Liver (tissue), 9 donors: ENCODE measurements around the gene PALLD. TPM values are rescaled to one million over a fixed set of nuclear protein-coding genes. Genes with fewer than 3 reads are reported as not detected.

ENCODE experiments used
- DNase-seq: peaks from one replicate; pipeline ENCODE4 v3.0.0-alpha.2; 2017; ENCODE audit warnings: low spot score
- H3K27ac ChIP-seq, 2 donors: one replicate each; pipeline ENCODE4 v1.7.0; 2013; ENCODE audit warnings: inconsistent platforms in 2 of 2, low read length in 2 of 2, control low read depth in 1 of 2, low read depth in 1 of 2, mild to moderate bottlenecking in 1 of 2
- H3K27me3 ChIP-seq, 4 donors: one replicate each; pipeline versions ENCODE4 v1.6.1 to v1.7.0; 2013; ENCODE audit warnings: low read length in 3 of 4, inconsistent platforms in 1 of 4, mild to moderate bottlenecking in 1 of 4, moderate library complexity in 1 of 4; ENCODE audit not compliant: control insufficient read depth in 4 of 4, insufficient read depth in 4 of 4
- H3K36me3 ChIP-seq, 4 donors: one replicate each; pipeline versions ENCODE4 v1.6.1 to v1.7.0; 2013; ENCODE audit warnings: low read length in 3 of 4, mild to moderate bottlenecking in 3 of 4, low read depth in 1 of 4, moderate library complexity in 1 of 4; ENCODE audit not compliant: control insufficient read depth in 4 of 4, insufficient read depth in 3 of 4
- H3K4me1 ChIP-seq, 4 donors: one replicate each; pipeline versions ENCODE4 v1.6.1 to v1.7.0; 2013; ENCODE audit warnings: low read length in 3 of 4, mild to moderate bottlenecking in 3 of 4, moderate library complexity in 1 of 4; ENCODE audit not compliant: control insufficient read depth in 4 of 4, insufficient read depth in 4 of 4
- H3K4me3 ChIP-seq, 3 donors: one replicate each; pipeline versions ENCODE4 v1.6.1 to v1.7.0; 2013; ENCODE audit warnings: low read length in 3 of 3, control low read depth in 1 of 3, low read depth in 1 of 3, mild to moderate bottlenecking in 1 of 3
- H3K9ac ChIP-seq, 2 donors: one replicate each; pipeline ENCODE4 v1.7.0; 2013; ENCODE audit warnings: low read length in 2 of 2, mild to moderate bottlenecking in 2 of 2, moderate library complexity in 2 of 2, control low read depth in 1 of 2, low read depth in 1 of 2
- H3K9me3 ChIP-seq, 4 donors: one replicate each; pipeline versions ENCODE4 v1.6.1 to v1.7.0; 2013; ENCODE audit warnings: low read length in 3 of 4; ENCODE audit not compliant: control insufficient read depth in 4 of 4
- FOXA1 ChIP-seq: IDR thresholded peaks from 2 replicates; pipeline ENCODE4 v1.6.1; 2016; ENCODE audit warnings: antibody characterized with exemption
- FOXA2 ChIP-seq: IDR thresholded peaks from 2 replicates; pipeline ENCODE4 v1.6.1; 2016; ENCODE audit warnings: antibody characterized with exemption
- GABPA ChIP-seq, 2 donors: IDR thresholded peaks in 1 of 2; conservative IDR thresholded peaks in 1 of 2; 2 replicates each; pipeline ENCODE4 v1.6.1; 2016; ENCODE audit warnings: antibody characterized with exemption in 2 of 2, mild to moderate bottlenecking in 1 of 2, moderate library complexity in 1 of 2
- HNF4G ChIP-seq: IDR thresholded peaks from 2 replicates; pipeline ENCODE4 v1.6.1; 2016; ENCODE audit warnings: antibody characterized with exemption
- JUND ChIP-seq, 2 donors: IDR thresholded peaks; 2 replicates each; pipeline ENCODE4 v1.6.1; 2016; ENCODE audit warnings: antibody characterized with exemption in 2 of 2
- NR2F2 ChIP-seq: IDR thresholded peaks from 2 replicates; pipeline ENCODE4 v1.6.1; 2016; ENCODE audit warnings: antibody characterized with exemption
- RAD21 ChIP-seq, 2 donors: IDR thresholded peaks; 2 replicates each; pipeline ENCODE4 v1.6.1; 2016; ENCODE audit warnings: antibody characterized with exemption in 2 of 2, mild to moderate bottlenecking in 2 of 2
- RXRA ChIP-seq, 2 donors: IDR thresholded peaks; 2 replicates each; pipeline ENCODE4 v1.6.1; 2017 to 2018; ENCODE audit warnings: antibody characterized with exemption in 2 of 2, mild to moderate bottlenecking in 1 of 2
- SP1 ChIP-seq: IDR thresholded peaks from 2 replicates; pipeline ENCODE4 v1.6.1; 2018; ENCODE audit warnings: antibody characterized with exemption, mild to moderate bottlenecking
- TAF1 ChIP-seq: conservative IDR thresholded peaks from 2 replicates; pipeline ENCODE4 v1.6.1; 2016; ENCODE audit warnings: antibody characterized with exemption, mild to moderate bottlenecking
- YY1 ChIP-seq: IDR thresholded peaks from 2 replicates; pipeline ENCODE4 v1.6.1; 2016; ENCODE audit warnings: antibody characterized with exemption, mild to moderate bottlenecking
- WGBS: extraction: QIAGEN DNeasy Blood & Tissue Kit; methylation state at CpG from one replicate; pipeline ENCODE4 v1.1.7; 2013; 5-methylcytosine and 5-hydroxymethylcytosine counted together
- polyA plus RNA-seq, 2 donors: library from polyadenylated mRNA; stranded (reverse) in 1 of 2; unstranded in 1 of 2; fragments of 200-250 nt in 1 of 2; fragments of >200 nt in 1 of 2; fragmentation: Nextera tagmentation in 1 of 2; extraction: Ambion mirVana in 1 of 2; gene quantifications; one replicate each; pipeline versions ENCODE4 v1.2.1 to v1.2.3, GENCODE V29; 2013 to 2015
- total RNA-seq, 2 donors: library from RNA; depleted of rRNA; stranded (reverse); fragments of >200 nt; gene quantifications; one replicate each; pipeline ENCODE4 v1.2.3, GENCODE V29; 2014
- TF ChIP-seq, protein P1 (sequence below): IDR thresholded peaks from 2 replicates; pipeline ENCODE4 v1.6.1; 2016; ENCODE audit warnings: antibody characterized with exemption, mild to moderate bottlenecking
- TF ChIP-seq, protein P2 (sequence below): IDR thresholded peaks from 2 replicates; pipeline ENCODE4 v1.6.1; 2016; ENCODE audit warnings: antibody characterized with exemption
- TF ChIP-seq, protein P3 (sequence below): fragments of 150-350 bp; IDR thresholded peaks from 2 replicates; pipeline ENCODE4 v1.5.1; 2017; ENCODE audit warnings: improper control_type of control experiment, low read depth, low read length; ENCODE audit not compliant: missing input control
- TF ChIP-seq, protein P4 (sequence below): IDR thresholded peaks from 2 replicates; pipeline ENCODE4 v1.6.1; 2016; ENCODE audit warnings: antibody characterized with exemption
- donor health status: healthy.
- donor health status: healthy.
- donor health status: healthy.
- donor health status: healthy.
- donor health status: healthy.

Gene PALLD
- total and polyA plus RNA-seq, 4 donors: 9.0 to 26.3 (median 14.7) TPM

DNA sequence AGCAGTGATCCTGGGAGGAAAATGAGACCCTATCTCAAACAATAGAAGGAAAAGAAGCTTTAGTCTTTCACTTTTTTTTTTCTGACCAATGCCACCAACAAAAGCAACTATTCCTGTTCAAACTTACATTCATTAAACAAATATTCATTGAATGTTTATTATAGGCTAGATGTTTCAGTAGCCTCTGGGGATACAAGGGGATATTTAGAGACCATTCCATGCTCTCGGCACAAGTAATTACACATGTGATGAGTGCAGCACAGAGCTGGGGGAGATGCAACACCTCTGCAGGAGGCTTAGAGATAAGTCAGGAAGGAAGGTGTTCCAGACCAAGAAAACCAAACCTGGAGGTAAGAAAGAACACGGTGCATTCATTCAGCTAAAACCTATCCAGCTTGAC lies 68.3 kb downstream of the PALLD start:
- no peaks in the 10 kb centered on the region for H3K36me3 ChIP-seq
- TF ChIP-seq JUND (IDR thresholded peaks at IDR 0.05): no peak
- TF ChIP-seq FOXA2: no peak
- TF ChIP-seq YY1: no peak
- TF ChIP-seq SP1: no peak
- TF ChIP-seq FOXA1: no peak
- no peak for TF ChIP-seq RXRA (IDR thresholded peaks at IDR 0.05)
- no peak for TF ChIP-seq GABPA (IDR thresholded peaks at IDR 0.05 in 1 of 2, conservative IDR thresholded peaks at IDR 0.05 in 1 of 2)
- TF ChIP-seq, protein P1, sequence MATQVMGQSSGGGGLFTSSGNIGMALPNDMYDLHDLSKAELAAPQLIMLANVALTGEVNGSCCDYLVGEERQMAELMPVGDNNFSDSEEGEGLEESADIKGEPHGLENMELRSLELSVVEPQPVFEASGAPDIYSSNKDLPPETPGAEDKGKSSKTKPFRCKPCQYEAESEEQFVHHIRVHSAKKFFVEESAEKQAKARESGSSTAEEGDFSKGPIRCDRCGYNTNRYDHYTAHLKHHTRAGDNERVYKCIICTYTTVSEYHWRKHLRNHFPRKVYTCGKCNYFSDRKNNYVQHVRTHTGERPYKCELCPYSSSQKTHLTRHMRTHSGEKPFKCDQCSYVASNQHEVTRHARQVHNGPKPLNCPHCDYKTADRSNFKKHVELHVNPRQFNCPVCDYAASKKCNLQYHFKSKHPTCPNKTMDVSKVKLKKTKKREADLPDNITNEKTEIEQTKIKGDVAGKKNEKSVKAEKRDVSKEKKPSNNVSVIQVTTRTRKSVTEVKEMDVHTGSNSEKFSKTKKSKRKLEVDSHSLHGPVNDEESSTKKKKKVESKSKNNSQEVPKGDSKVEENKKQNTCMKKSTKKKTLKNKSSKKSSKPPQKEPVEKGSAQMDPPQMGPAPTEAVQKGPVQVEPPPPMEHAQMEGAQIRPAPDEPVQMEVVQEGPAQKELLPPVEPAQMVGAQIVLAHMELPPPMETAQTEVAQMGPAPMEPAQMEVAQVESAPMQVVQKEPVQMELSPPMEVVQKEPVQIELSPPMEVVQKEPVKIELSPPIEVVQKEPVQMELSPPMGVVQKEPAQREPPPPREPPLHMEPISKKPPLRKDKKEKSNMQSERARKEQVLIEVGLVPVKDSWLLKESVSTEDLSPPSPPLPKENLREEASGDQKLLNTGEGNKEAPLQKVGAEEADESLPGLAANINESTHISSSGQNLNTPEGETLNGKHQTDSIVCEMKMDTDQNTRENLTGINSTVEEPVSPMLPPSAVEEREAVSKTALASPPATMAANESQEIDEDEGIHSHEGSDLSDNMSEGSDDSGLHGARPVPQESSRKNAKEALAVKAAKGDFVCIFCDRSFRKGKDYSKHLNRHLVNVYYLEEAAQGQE: no peak
- TF ChIP-seq, protein P2, sequence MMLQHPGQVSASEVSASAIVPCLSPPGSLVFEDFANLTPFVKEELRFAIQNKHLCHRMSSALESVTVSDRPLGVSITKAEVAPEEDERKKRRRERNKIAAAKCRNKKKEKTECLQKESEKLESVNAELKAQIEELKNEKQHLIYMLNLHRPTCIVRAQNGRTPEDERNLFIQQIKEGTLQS: no peak
- TF ChIP-seq TAF1: no peak
- no peak for TF ChIP-seq HNF4G
- TF ChIP-seq, protein P3, sequence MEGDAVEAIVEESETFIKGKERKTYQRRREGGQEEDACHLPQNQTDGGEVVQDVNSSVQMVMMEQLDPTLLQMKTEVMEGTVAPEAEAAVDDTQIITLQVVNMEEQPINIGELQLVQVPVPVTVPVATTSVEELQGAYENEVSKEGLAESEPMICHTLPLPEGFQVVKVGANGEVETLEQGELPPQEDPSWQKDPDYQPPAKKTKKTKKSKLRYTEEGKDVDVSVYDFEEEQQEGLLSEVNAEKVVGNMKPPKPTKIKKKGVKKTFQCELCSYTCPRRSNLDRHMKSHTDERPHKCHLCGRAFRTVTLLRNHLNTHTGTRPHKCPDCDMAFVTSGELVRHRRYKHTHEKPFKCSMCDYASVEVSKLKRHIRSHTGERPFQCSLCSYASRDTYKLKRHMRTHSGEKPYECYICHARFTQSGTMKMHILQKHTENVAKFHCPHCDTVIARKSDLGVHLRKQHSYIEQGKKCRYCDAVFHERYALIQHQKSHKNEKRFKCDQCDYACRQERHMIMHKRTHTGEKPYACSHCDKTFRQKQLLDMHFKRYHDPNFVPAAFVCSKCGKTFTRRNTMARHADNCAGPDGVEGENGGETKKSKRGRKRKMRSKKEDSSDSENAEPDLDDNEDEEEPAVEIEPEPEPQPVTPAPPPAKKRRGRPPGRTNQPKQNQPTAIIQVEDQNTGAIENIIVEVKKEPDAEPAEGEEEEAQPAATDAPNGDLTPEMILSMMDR: no peak
- no peak overlapping the region for H3K27ac ChIP-seq
- H3K9ac ChIP-seq: no peak overlapping the region
- H3K9me3 ChIP-seq: no peaks in the 10 kb centered on the region
- H3K4me3 ChIP-seq: no peak overlapping the region
- no peaks in the 10 kb centered on the region for H3K27me3 ChIP-seq
- no peaks in the 10 kb centered on the region for H3K4me1 ChIP-seq
- DNase-seq: no peak
- WGBS: 60% methylated on average over 2 of the region's 2 CpGs

DNA sequence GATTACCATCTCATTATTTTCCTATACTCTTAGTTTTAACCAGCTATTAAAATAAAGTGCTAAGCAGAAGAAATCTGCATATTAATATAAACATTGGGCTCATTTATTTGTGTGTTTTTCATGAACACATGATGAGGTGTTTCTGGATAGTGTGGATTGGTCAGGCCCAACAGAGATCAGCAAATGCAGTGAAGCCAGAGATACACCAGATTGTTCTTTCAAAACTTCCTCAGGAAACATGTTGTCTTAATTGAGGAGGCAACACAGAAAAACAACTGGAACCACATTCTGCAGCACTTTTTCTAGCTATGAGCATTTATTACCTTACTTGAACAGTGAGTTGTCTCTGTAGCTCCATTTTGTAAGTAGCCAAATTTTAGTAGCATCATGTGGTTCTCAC lies 69.9 kb downstream of the PALLD start:
- Histone ChIP-seq H3K9ac (no peak overlapping the region), H3K9me3 (no peaks in the 10 kb centered on the region), H3K27me3 (no peaks in the 10 kb centered on the region), H3K4me1 (no peaks in the 10 kb centered on the region), H3K36me3 (no peaks in the 10 kb centered on the region), H3K27ac (no peak overlapping the region), H3K4me3 (no peak overlapping the region)
- TF ChIP-seq RAD21 (IDR thresholded peaks at IDR 0.05) (no peak), NR2F2 (no peak), TAF1 (no peak), HNF4G (no peak), RXRA (IDR thresholded peaks at IDR 0.05) (no peak), JUND (IDR thresholded peaks at IDR 0.05) (no peak)
- TF ChIP-seq, protein P1: no peak
- TF ChIP-seq, protein P3: no peak
- TF ChIP-seq, protein P4, sequence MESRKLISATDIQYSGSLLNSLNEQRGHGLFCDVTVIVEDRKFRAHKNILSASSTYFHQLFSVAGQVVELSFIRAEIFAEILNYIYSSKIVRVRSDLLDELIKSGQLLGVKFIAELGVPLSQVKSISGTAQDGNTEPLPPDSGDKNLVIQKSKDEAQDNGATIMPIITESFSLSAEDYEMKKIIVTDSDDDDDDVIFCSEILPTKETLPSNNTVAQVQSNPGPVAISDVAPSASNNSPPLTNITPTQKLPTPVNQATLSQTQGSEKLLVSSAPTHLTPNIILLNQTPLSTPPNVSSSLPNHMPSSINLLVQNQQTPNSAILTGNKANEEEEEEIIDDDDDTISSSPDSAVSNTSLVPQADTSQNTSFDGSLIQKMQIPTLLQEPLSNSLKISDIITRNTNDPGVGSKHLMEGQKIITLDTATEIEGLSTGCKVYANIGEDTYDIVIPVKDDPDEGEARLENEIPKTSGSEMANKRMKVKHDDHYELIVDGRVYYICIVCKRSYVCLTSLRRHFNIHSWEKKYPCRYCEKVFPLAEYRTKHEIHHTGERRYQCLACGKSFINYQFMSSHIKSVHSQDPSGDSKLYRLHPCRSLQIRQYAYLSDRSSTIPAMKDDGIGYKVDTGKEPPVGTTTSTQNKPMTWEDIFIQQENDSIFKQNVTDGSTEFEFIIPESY: no peak
- TF ChIP-seq, protein P2: no peak
- DNase-seq: no peak
